K562 (cell line): ENCODE measurements around the gene COL5A1. TPM values are rescaled to one million over a fixed set of nuclear protein-coding genes. Genes with fewer than 3 reads are reported as not detected.

Experiments
- ATAC-seq: fragments of 200-7000 bp; cut with Tn5 transposase; 3 replicates; pipeline ENCODE4 v1.9.1; 2020; ENCODE audit warnings: moderate library complexity
- BruUV-seq: library from RNA; stranded (reverse); fragments of 400-500 nt; replicated peaks from 2 replicates; lab custom pipeline; 2021; lab: Mats Ljungman, UMichigan
- CTCF ChIA-PET: fragments of 300-600 bp; formaldehyde crosslinking; extraction: SDS; loops from one replicate; lab custom pipeline; 2021; ENCODE audit warnings: low intra/inter-chr PET ratio; lab: Yijun Ruan, JAX
- POLR2A ChIA-PET: fragments of 300-600, 350-650 bp; sonication (Branson Sonifier 250); formaldehyde crosslinking; extraction: SDS; loops from one replicate; lab custom pipeline; 2021; ENCODE audit warnings: antibody characterized with exemption, inconsistent platforms; lab: Yijun Ruan, JAX
- DNase-seq, 4 experiments: peaks; one replicate each; pipeline versions ENCODE4 v3.0.0 to v3.0.0-alpha.2; 2011 to 2018; ENCODE audit warnings: low spot score in 3 of 4, mixed read lengths in 3 of 4; ENCODE audit errors: extremely low read depth in 1 of 4
- FAIRE-seq: peaks from 2 replicates; lab custom pipeline; 2011; peaks lifted over from hg19 to GRCh38; lab: Jason Lieb, UNC
- H2AFZ ChIP-seq: 2 replicates; pipeline ENCODE4 v1.6.0; 2011; ENCODE audit warnings: low read depth, low read length, control low read depth, inconsistent platforms
- H3K27ac ChIP-seq: fragments of 200-600 bp; 3 replicates; pipeline ENCODE4 v1.8.0; 2011; ENCODE audit warnings: low read depth, mild to moderate bottlenecking, control low read depth, inconsistent platforms, low read length, moderate library complexity, mixed read lengths; ENCODE audit errors: extremely low read depth
- H3K27me3 ChIP-seq, 2 experiments: fragments of 300-600 bp in 1 of 2; 2 replicates in 1 of 2; 3 replicates in 1 of 2; pipeline versions ENCODE4 v1.6.0 to v1.8.0; 2011; ENCODE audit warnings: inconsistent platforms in 2 of 2, low read length in 2 of 2, mild to moderate bottlenecking in 1 of 2, mixed read lengths in 1 of 2, moderate library complexity in 1 of 2; ENCODE audit not compliant: control insufficient read depth in 2 of 2, insufficient read depth in 2 of 2
- H3K36me3 ChIP-seq: fragments of 300-600 bp; 3 replicates; pipeline ENCODE4 v1.8.0; 2011; ENCODE audit warnings: mild to moderate bottlenecking, low read length, inconsistent platforms; ENCODE audit not compliant: control insufficient read depth, insufficient read depth
- H3K4me1 ChIP-seq, 2 experiments: fragments of 200-600 bp in 1 of 2; replicated peaks in 1 of 2; 2 replicates in 1 of 2; 3 replicates in 1 of 2; pipeline versions ENCODE4 v1.5.1 to v1.8.0; 2011; ENCODE audit warnings: inconsistent platforms in 2 of 2, low read length in 2 of 2, mild to moderate bottlenecking in 1 of 2, mixed read lengths in 1 of 2, moderate library complexity in 1 of 2; ENCODE audit not compliant: control insufficient read depth in 2 of 2, insufficient read depth in 2 of 2
- H3K4me2 ChIP-seq: 2 replicates; pipeline ENCODE4 v1.6.1; 2011; ENCODE audit warnings: low read length, control low read depth, inconsistent platforms, mixed read lengths; ENCODE audit not compliant: insufficient read depth
- H3K4me3 ChIP-seq: fragments of 200-600 bp; sonication (generic), shearing (Covaris generic); 2 replicates; pipeline ENCODE4 v1.5.1; 2016; ENCODE audit warnings: control low read depth, inconsistent platforms
- H3K79me2 ChIP-seq: fragments of 200-600 bp; 3 replicates; pipeline ENCODE4 v1.8.0; 2011; ENCODE audit warnings: low read length, inconsistent platforms; ENCODE audit not compliant: control insufficient read depth, insufficient read depth
- H3K9ac ChIP-seq, 2 experiments: 2 replicates each; pipeline versions ENCODE4 v1.6.0 to v1.6.1; 2011; ENCODE audit warnings: low read depth in 2 of 2, low read length in 2 of 2, control low read depth in 1 of 2, inconsistent platforms in 1 of 2, mild to moderate bottlenecking in 1 of 2, mixed read lengths in 1 of 2; ENCODE audit not compliant: insufficient read depth in 1 of 2
- H3K9me1 ChIP-seq: one replicate; pipeline ENCODE4 v1.6.0; 2011; ENCODE audit warnings: inconsistent platforms, mild to moderate bottlenecking, low read length, moderate library complexity; ENCODE audit not compliant: control insufficient read depth, insufficient read depth
- H3K9me3 ChIP-seq: replicated peaks from 2 replicates; pipeline ENCODE4 v1.5.1; 2011; ENCODE audit warnings: low read depth, low read length, inconsistent platforms; ENCODE audit not compliant: control insufficient read depth, insufficient read depth
- H4K20me1 ChIP-seq: replicated peaks from 2 replicates; pipeline ENCODE4 v1.6.1; 2011; ENCODE audit warnings: low read length, inconsistent platforms, mixed read lengths; ENCODE audit not compliant: control insufficient read depth, insufficient read depth
- ATF3 ChIP-seq, 2 experiments: fragments of 450-650 bp in 1 of 2; sonication (generic) in 1 of 2; formaldehyde crosslinking in 1 of 2; IDR thresholded peaks in 1 of 2; conservative IDR thresholded peaks in 1 of 2; 2 replicates each; pipeline versions ENCODE4 v1.6.1 to v1.8.1; 2016 to 2023; ENCODE audit warnings: mild to moderate bottlenecking in 2 of 2, moderate library complexity in 2 of 2, inconsistent platforms in 1 of 2, missing genetic modification reagents in 1 of 2
- CEBPZ ChIP-seq: fragments of 150-350 bp; IDR thresholded peaks from 2 replicates; pipeline ENCODE4 v1.6.1; 2014; ENCODE audit warnings: low read depth, mild to moderate bottlenecking, low read length, borderline replicate concordance
- GTF2B ChIP-seq: IDR thresholded peaks from 2 replicates; pipeline ENCODE4 v1.6.1; 2011; ENCODE audit not compliant: insufficient read length; ENCODE audit errors: extremely low read depth
- GTF2F1 ChIP-seq: IDR thresholded peaks from 2 replicates; pipeline ENCODE4 v1.6.1; 2011; ENCODE audit warnings: low read depth, low read length, improper control_type of control experiment
- HOXB6 ChIP-seq: fragments of 250-450 bp; sonication (Bioruptor Pico); IDR thresholded peaks from 2 replicates; pipeline ENCODE4 v1.5.1; 2022; ENCODE audit warnings: mild to moderate bottlenecking, borderline replicate concordance
- IRF1 ChIP-seq: sonication (generic); formaldehyde crosslinking; IDR thresholded peaks from 2 replicates; pipeline ENCODE4 v1.8.0; 2022; ENCODE audit warnings: missing genetic modification reagents, mild to moderate bottlenecking, borderline replicate concordance
- SNIP1 ChIP-seq: fragments of 450-650 bp; IDR thresholded peaks from 2 replicates; pipeline ENCODE4 v1.7.1; 2017; ENCODE audit warnings: low read depth, mild to moderate bottlenecking
- ZBTB34 ChIP-seq: fragments of 250-450 bp; sonication (Bioruptor Pico); IDR thresholded peaks from 2 replicates; pipeline ENCODE4 v1.8.0; 2021; ENCODE audit warnings: mild to moderate bottlenecking, moderate library complexity
- ZNF436 ChIP-seq: fragments of 250-450, 450-650 bp; sonication (Bioruptor Pico); formaldehyde crosslinking; IDR thresholded peaks from 2 replicates; pipeline ENCODE4 v1.7.0; 2020; ENCODE audit warnings: mild to moderate bottlenecking
- ZNF76 ChIP-seq: fragments of 250-450 bp; sonication (Bioruptor Pico); IDR thresholded peaks from 2 replicates; pipeline ENCODE4 v1.4.0; 2020; ENCODE audit warnings: mild to moderate bottlenecking, moderate library complexity, borderline replicate concordance
- WGBS: fragments of 100-300 bp; shearing (Covaris generic); methylation state at CpG from one replicate; pipeline ENCODE4 v1.1.6; 2016; ENCODE audit warnings: low coverage, mixed read lengths; ENCODE audit not compliant: insufficient coverage; ENCODE audit errors: missing lambda C conversion rate; 5-methylcytosine and 5-hydroxymethylcytosine counted together
- in situ Hi-C: fragments of 300-500 bp; cut with MboI; formaldehyde crosslinking; loops from 4 replicates; pipeline ENCODE4 v1.15.0; 2018; ENCODE audit warnings: inconsistent platforms, mixed read lengths
- intact Hi-C: fragments of 100-400 bp; cut with micrococcal nuclease; formaldehyde crosslinking; loops from 2 replicates; pipeline ENCODE4 v1.14.2; 2022
- polyA plus RNA-seq, 8 experiments: library from polyadenylated mRNA; depleted of rRNA in 4 of 8; stranded (reverse) in 5 of 8; unstranded in 3 of 8; fragments of >200 nt; fragmentation: Nextera tagmentation in 2 of 8; fragmentation: Illumina TruSeq in 1 of 8; extraction: Ambion mirVana in 2 of 8; extraction: Trizol in 1 of 8; gene quantifications; 2 replicates each; pipeline versions ENCODE4 v1.2.1 to v1.2.3, GENCODE V29; 2011 to 2014; ENCODE audit warnings: inconsistent platforms in 1 of 8, missing spikeins in 1 of 8
- total RNA-seq, 7 experiments: library from RNA; depleted of rRNA in 6 of 7; stranded (reverse); fragments of >200 nt in 6 of 7; fragmentation: Illumina TruSeq in 2 of 7; extraction: Trizol in 2 of 7; gene quantifications; 2 replicates each; pipeline versions ENCODE4 v1.2.1 to v1.2.3, GENCODE V29; 2011 to 2021; ENCODE audit warnings: low replicate concordance in 1 of 7

COL5A1 gene
- total and polyA plus RNA-seq, 9 of the 15 experiments (the other 6 are each of a cell fraction or from before 2014, with no cell fraction given) = under 0.01 to 0.13 (median 0.04) TPM; not detected in 6

GRCh38 chr9:134634176-134634575, 7.4 kb upstream of the COL5A1 start:
- no peaks in the 10 kb centered on the region; the same call in 1 of the 2 replicates for H4K20me1 ChIP-seq
- no peak overlapping the region for H3K4me2 ChIP-seq
- H3K4me1 ChIP-seq = no peaks in the 10 kb centered on the region
- in situ Hi-C loops (no loop called here), intact Hi-C loops (no loop called here)
- no TSS peak for BruUV-seq
- ATAC-seq = no peak
- no peaks in the 10 kb centered on the region for H3K36me3 ChIP-seq
- H2AFZ ChIP-seq = no peak overlapping the region
- H3K9ac ChIP-seq = no peak overlapping the region
- WGBS = 0% methylated on average over 9 of the region's 9 CpGs
- no peak overlapping the region for H3K4me3 ChIP-seq
- TF ChIP-seq SNIP1 (no peak), ATF3 (IDR thresholded peaks at IDR 0.05) (no peak), ATF3 (CRISPR knock-in tag; conservative IDR thresholded peaks at IDR 0.05) (no peak), CEBPZ (no peak), HOXB6 (CRISPR knock-in tag) (no peak), IRF1 (CRISPR knock-in tag) (no peak), GTF2F1 (no peak), ZNF76 (no peak), GTF2B (no peak), ZNF436 (CRISPR knock-in tag) (no peak), ZBTB34 (CRISPR knock-in tag) (no peak)
- TF ChIP-seq, all 486 proteins: peak for 0
- ChIA-PET CTCF (no interaction called here), POLR2A (interaction anchor here (0.7 kb wide), 1 partner anchor 8 kb away, joined by 3 read pairs; no protein-coding TSS in a partner anchor)
- Histone ChIP-seq H3K9me1 (no peaks in the 10 kb centered on the region), H3K27me3 (peaks cover 0 to 56% of the 10 kb centered on the region in 2 experiments; a peak in 4 of 5 replicates), H3K9me3 (no peaks in the 10 kb centered on the region), H3K27ac (no peak overlapping the region), H3K79me2 (no peaks in the 10 kb centered on the region)
- DNase-seq (no peak), FAIRE-seq (no peak)
